COLO829 (cell line): ENCODE measurements around the gene PPP2R5D.
"Not testable (repeated sequence)": the region's sequence is repeated elsewhere in the genome, so short reads cannot be mapped to it uniquely, and the experiment has no call there.

ENCODE experiments used
- DNase-seq: peaks from one replicate; pipeline ENCODE4 v3.0.0; 2012; ENCODE audit warnings: low spot score

The PPP2R5D gene

DNA sequence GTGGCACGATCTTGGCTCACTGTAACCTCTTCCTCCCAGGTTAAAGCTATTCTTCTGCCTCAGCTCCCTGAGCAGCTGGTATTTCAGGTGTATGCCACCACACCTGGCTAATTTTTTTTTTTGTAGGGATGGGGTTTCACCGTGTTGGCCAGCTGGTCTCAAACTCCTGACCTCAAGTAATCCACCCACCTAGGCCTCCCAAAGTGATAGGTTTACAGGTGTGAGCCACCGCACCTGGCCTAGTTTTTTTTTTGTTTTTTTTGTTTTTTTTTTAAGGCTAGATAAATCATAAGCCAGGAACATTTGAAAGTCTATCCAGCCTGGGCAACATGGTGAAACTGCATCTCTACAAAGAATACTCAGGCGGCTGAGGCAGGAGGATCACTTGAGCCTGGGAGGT lies 48.0 kb downstream of the PPP2R5D start:
- no peak for DNase-seq

DNA sequence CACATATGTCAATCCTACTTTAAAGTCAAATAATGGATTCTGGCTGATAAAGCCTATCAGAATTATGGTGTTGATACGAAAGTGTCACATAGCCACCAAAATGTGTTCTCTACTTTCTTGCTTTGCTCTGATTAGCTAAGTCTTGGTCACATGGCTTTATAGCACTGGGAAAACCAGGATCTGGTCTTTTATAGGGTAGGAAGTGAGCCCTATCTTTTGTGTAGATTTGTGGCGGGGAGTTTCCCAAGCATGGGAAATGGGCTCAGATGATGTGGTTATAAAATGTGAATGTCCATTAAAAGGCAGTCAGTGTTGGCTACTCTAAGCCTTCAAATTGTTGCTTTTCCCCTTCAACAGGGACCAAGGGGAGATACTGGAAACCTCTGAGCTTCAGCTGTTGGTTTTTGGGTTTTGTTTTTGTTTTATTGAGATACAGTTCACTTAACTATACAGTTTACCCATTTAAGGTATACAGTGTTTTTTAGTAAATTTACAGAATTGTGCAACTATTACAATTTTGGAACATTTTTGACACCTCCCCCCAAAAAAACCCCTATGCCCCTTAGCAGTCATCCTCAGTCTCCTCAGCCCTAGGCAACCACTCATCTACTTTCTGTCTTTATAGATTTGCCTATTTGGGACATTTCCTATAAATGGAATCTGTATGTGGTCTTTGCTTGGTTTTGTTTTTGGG lies 49.3 kb downstream of the PPP2R5D start:
- DNase-seq = no peak

DNA sequence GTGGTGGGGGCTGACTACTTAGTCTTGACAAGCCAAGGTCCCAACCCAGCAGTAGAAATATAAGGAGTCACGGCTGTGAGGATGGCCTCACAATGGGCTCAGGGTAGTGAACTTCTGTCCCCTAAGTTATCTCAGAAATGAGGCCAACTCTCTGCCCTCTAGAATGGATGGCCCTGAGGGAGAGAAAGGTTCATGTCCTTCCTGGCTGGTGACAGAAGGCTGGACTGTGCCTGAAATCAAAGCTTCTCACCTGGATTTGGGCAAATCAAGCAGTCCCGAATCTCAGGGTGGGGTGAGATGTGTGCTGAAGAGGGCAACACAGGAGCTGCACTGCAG lies 49.8 kb downstream of the PPP2R5D start:
- DNase-seq = no peak

DNA sequence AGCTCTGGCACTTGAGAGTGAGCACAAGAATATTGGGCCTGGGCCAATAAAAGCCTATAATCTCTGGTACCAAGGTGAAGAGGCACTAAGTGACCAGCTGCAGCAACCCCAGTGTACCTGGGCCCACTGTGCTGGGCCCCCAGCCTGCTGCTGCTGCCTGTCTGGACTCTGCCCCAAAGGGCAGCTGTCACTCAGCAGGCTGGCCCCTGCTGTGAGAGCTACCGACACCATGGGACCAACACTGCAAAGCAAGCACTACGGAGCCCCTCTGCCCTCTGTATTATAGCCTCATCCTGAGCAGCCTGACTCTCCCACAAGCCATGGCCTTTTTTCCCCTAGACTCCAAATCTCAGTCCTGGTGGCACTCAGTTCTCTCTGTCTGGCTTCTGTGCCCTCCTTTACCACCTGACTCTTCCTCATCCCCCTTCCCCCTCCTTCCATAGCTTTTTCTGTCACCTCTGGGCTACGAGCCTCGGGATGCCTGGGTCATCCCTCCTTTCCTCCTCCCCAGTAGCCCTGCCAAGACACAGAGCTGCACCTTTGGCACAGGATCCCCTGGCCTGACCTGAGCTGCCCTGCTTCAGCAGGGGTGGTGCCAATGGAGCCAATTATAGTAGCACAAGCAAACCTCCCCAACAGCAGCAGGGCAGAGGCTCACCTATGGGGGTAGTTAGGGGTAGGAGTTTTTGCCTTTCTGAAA lies 51.3 kb downstream of the PPP2R5D start:
- DNase-seq = no peak

DNA sequence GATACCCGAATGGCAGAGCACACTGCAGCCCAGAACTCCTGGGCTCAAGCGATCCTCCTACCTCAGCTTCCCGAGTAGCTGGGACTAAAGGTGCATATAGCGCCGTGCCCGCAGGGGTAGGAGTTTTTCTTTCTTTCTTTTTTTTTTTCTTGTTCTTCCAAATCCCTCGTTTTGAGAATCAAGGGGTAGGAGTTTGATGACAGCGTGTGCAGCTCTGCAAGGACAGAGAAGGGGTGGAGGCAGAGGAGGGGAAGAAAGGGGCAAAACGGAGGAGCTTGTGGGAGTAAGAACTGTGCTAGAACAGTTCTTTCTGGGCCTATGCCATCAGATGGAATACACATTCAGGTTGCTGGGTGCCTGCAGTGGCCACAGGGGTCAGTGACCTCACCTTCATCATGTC lies 52.3 kb downstream of the PPP2R5D start:
- DNase-seq = no peak

DNA sequence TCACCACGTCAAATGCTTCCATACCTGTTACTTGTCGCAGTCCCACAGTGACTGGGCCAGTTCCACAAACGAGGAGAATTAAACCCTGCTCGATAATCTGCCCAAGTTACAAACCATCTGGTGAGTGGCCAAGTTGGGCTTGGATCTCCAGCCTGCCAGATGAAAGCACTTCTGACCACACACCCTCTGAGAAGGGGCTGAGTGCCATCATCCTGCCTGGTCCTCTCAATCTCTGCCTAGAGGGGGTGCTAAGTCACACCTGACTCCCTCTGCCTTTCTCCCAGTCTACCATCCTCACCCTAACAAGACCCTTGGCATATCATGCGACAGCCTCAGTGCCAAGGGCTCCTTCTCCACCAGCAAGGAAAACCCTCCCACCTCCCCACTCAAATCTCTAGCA lies 52.8 kb downstream of the PPP2R5D start:
- no peak for DNase-seq

DNA sequence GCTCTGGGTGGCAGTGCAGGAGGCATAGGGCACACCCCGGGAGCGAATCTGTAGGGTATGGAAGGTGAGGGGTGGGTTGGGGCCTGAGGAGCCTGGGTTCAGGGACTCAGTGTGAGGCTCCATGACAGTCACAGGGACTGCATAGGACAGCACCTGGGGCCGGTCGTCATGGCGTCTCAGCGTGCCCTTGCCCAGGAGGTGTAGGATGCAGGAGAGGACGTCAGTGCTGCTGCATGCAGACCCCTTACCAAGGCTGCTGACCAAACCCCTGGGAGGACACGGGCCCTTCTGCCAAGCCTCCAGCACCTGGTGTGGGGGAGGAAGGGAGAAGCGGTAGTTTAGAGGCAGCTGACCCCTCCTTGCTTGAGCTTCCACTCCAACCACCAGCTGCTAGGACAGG lies 53.3 kb downstream of the PPP2R5D start:
- no peak for DNase-seq

DNA sequence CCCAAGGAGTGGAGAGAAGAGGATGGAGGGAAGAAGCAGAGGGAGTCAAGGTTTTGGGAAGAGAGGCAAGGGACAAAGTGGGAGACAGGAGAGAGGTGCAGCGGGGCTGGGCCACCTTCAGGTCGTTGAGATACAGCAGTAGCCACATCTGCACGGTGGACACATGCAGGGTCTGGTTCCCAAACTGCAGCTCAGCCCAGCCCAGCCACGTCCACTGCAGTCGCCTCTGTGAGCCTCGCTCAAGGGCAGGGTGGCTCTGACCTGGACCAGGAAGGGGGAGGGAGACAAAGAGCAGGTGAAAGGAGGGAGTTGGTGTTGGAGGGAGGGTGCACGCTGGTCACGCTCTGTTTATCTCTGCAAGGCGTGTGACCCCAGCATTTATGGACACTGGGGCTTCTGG lies 54.4 kb downstream of the PPP2R5D start:
- no peak for DNase-seq

DNA sequence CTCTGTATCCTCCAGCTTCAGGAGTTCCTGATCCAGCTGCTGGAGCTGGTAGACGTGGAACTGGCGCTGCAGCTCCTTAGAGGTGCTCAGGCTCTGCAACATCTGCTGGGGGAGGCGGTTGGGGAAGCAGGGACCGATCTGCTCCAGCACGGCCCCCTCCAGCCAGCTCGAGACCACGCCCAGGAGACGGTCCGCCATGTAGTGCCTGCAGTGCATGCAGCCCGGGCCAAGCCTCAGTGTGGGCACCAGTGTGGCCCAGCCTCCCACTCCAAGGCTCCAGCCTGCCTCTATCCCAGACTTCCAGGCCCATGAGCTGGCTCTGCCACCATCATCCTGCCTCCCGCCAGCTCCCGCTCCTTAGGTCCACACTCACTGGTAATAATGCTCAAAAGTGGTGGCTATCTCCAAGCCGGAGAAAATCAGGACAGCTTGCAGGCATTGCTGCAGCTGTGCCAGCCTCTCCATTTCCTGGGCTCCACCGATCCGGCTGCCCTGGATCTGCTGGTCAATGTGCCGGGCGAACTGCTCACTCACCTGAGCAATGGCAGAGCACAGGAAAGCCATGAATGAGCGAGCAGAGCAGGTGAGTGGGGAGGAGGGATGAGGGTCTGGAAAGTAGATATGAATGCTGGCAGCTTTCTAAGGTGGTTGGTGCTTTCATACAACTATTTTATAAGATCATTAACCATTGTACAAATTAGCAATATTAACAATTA lies 56.3 kb downstream of the PPP2R5D start:
- DNase-seq = no peak

DNA sequence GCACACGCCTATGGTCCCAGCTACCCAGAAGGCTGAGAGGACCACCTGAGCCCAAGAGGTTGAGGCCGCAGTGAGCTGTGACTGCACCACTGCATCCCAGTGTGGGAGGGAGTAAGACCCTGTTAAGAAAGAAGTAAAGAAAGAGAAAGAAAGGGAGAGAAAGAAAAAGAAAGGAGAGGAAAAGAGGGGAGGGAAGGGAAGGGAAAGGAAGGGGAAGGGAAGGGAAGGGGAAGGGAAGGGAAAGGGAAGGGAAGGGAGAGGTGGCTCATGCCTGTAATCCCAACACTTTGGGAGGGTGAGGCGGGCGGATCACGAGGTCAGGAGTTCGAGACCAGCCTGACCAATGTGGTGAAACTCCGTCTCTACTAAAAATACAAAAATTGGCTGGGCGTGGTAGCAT lies 57.1 kb downstream of the PPP2R5D start:
- not testable (repeated sequence) for DNase-seq

DNA sequence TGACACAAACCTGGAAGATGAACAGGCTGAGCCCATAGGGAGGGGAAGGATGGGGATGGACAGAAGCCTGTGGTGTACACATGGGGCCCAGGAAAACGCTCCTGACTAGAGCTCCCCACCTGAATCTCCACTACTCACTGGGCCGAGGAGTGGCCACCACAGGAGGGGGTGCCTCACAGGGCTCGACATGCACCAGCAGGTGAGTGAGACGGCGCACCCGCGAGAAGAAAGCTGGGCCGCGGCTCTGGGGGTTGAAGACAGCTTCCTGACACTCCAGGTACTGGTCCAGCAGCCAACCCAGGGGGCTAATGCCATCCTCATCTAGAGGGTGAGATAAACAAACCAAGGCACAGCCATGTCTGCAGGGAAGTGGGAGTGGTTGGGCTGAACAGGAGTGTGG lies 58.9 kb downstream of the PPP2R5D start:
- no peak for DNase-seq

DNA sequence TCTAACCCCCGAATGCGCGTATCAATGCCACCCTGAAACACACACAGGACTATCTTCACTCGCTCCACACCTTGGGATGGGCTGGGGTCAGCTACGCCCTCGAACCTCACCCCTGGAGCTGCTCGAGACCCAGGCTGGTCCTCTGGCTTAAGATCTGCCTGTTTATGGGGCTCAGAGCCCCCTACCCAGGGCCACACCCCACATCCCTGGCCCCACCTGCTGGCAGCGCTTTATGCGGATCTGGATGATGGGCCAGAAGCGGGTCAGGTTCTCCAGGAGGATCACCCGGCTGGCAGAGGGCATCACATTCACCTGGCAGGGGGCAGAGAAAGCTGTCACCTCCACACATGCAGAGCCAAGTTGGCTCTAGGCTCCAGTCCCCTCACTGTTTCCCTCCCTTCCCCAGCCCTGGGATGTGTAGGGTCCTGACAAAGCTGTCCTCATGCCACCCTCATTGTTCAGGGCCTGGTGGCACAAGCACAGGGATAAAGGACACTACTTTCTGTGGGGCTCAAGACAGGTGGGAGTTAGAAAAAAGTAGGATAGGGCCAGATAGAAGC lies 61.1 kb downstream of the PPP2R5D start:
- no peak for DNase-seq

DNA sequence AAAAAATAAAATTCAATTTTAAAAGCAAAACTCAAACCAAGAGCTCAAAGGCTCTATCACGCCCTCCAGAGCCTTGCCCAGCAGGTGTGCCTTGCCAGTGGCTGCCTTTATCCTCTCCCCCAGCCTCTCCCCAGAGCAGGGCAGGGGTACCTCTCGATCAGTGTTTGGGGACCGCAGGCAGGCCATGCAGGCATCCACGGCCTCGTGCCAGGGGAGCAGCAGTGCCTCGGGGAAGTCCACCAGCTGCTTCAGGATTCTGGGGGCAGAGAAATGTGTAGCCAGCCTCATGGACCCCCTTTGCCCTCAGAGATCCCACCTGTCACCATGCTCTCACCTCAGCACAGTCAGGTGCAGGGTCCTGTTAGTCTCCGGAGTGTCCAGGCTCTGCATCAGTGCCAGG lies 63.6 kb downstream of the PPP2R5D start:
- DNase-seq = no peak

DNA sequence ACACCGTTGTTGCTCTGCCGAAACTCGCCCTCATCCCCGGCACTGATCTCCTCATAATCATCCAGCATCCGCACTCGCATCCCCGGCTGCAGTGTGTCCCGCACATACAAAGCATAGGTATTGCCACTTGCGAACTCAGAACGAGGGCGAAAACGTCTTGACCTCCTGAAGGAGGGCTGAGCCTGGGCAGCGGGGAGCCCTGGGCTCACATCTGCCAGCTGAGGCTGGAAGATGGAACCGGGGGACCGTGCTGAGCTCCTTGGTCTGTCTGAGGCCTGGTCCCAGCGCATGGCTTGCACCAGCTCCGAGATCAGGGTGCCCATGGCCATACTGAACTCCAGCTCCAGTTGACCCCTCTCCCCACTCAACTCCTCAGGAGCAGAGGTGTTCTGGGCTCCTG lies 66.6 kb downstream of the PPP2R5D start:
- DNase-seq = no peak

DNA sequence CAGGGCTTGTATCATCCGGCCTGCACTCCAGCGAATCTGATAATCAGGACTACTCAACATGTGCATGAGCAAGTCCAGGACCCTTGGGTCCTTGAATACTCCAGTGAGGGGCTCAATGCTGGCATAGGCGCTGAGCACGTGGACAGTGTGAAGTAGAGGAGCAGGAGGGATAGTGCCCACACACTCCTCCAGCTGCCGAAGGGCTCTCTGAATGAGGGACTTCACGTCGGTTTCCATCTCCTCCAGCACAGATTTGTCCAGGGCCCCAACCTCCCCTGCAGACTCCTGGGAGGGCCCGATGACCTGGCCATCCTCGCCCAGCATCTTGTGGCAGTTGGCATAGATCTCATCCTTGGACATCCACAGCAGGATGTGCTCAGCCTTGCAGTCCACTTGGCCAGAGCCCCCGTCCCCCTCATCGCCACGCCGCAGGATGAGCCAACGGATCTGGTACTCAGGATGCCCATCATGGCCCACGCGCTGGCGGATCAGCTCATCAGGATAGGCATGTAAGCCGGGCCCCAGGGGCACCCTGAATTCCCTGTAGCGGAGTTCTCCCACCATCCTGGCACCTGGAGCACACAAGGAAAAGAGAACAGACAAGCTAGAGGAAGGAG lies 68.0 kb downstream of the PPP2R5D start:
- DNase-seq = no peak

DNA sequence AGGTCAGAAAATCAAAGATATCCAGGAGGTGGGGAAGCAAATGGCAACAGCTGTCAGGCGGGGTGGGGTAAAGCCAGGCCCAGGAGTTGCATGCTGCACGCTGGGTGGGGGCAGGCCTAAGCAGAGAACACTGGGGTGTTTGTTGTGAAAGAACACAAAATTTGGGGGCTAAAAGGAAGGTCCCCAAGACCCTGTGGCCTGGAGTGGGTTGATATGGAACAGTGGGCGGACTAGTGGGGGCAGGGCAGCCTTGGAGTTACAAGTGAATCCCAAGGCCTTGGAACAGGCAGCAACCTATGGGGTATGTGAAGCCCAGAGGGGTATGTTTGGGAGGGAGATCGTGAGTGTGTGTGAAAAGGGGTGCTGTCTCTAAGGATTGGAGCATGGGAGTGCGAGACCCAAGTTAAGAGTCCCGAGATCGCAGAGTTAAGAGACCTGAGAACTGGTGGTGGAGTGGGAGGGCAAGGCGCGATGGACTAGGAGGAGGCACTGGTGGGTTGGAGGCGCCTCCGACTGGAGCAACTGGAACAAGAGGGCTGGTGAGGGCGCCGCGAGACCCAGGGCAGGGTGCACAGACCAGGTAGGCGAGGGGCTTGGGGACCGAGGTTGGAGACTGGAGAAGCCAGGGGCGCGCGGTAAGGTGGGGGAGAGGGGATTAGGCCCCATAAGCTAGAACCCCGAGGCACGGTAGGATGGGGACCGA lies 68.6 kb downstream of the PPP2R5D start:
- peak; percentile 28 for DNase-seq

DNA sequence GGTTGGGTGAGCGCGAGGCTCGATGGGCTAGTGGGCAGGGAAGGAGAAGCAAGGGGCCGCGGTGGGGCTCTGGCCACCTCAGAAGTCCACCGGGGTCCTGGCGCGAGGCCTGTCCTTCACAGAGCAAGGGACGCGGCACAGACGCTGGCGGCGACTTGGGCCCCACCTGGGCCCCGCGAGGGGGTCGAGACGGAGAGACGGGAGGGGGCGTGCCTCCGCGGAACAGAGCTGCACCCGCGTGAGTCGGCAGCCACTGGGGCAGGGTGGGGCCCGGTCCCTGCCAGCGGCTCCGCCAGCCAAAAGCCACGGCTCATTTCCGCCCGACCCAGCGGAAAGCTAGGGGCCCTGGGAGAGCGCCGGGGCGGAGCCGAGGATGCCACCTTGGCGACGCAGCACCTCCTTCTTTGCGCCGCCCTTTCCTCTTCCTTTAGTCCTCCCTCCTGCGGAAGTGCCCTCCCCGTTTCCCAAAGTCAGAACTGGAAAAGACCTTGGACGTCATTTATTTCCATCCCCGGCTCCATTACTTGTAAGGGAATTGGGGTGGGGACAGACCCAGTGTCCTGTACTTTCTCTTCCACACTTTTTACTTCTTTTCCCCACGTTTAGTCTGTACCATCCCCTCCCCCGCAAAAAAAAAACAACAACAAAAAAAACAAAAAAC lies 69.3 kb downstream of the PPP2R5D start, which contains the start of gene CUL7:
TSS of gene CUL7 (minus strand) at position 307 of the 661 bp plus-strand sequence. CDS start 1,063 bp downstream, outside the sequence.
- DNase-seq = peak; percentile 99

DNA sequence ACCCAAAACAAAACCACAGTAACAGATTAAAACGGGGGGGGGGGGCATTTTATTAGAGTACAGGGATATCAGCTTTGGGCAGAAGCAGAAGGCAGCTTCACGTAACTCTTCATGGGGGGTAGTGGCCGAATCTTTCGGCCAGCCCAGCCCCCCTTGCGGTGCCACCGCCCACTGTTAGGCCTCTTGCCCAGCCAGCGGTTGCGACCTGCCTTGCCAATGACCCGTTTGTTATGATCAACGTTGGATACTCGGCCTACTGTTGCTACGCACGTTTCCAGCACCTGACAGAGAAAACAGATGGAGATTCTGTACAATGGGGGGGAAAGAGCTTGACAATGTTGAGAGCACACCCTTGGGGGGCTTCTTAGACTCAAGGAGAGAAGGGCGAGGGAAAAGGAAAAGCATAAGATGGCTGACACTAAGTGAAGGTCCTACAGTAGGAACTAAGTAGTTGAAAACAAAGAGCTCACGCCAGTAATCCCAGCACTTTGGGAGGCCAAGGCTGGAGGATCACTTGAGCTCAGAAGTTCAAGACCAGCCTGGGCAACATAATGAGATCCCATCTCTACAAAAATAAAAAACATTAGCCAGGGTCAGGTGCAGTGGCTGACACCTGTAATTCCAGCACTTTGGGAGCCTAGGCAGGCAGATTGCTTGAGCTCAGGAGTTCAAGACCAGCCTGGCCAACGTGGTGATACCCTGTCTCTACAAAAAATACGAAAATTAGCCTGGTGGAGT lies 70.0 kb downstream of the PPP2R5D start:
- DNase-seq = peak; percentile 25

DNA sequence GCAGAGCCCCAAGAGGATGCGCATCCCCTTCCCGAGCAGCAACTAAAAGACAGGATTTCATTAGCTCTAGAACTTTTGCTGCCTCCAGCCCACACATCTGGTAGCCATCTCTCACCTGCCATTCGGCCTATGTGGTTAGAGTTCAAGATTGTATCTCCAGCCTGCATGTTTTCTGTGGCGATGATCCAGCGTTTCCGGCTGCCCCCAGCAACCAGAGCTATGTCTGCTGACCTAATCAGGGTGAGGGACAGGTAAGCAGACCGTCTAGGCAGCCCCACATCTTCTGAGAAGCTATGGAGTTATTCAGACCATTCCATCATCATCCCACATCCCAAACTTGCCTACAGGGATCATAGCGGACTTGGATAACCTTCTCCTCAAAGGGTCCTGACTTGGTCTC lies 71.6 kb downstream of the PPP2R5D start:
- no peak for DNase-seq

DNA sequence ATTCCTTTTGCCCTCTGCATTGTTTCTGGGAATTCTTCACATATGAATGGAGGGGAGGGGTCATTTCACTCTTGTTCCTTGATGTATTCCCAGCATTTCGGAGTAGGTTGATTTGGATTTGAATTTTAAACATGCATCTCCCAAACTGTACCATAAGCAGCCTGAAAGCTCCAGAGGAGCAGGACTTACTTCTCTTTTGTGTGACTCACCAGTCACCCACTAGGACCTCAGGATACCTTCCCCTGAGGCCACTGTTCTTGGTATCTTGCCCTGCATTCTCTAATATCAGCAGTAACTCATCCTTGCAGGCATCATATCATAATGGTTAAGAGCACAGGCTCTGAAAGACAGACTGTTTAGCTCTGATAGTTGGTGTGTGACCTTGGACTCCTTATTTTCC lies 74.2 kb downstream of the PPP2R5D start:
- DNase-seq = no peak
